Measurements from ENCODE around the gene MIGA2.
"Not testable (repeated sequence)": the region's sequence is repeated elsewhere in the genome, so short reads cannot be mapped to it uniquely, and the experiment has no call there.

MIGA2 gene

GRCh38 chr9:129102095-129102525 is 65.7 kb downstream of the MIGA2 start:
- no peak for ATAC-seq
- DNase-seq = no peak

DNA sequence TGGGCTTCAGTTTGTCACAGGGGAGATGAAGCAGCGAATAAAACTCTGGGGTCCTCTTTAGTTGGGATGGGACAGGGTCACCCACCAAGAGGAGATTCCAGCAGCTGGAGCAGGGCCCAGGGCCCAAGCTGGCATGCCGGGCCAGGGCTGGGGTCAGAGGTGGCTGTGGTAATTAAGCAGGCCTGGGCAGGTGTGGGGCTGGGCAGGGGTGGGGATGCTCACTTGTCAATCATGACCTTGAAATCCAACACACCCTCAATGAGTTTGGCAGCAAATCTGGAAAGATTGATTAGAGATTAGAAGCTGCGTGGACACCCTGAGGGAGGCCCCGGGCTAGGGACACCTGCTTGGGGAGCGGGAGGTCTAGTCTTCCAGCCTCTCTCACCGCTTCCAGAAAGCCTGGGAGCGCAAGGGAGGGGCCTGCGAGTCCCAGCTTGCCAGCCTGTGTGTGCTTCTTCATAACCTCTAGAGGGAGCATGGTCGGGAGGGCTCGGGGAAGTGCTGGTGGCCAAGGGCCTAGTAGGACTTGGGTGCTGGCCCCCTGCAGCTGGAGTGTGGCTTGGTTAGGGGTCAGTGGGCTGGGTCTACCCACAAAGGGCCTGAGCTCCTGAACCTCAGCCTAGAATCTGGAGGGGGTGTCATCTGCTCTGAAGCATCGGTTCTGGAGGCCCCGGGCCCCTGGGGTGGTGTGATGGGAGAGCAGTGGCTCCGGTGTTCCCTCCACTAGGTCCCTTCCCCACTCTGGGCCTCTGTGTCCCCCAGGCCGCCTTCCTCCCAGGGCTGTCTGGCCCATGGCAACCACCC is 66.6 kb downstream of the MIGA2 start:
- no peak for ATAC-seq
- peak; percentile 30 for DNase-seq

GRCh38 chr9:129103595-129103965 is 67.2 kb downstream of the MIGA2 start:
- ATAC-seq (no peak), DNase-seq (no peak)

- DNase-seq = no peak
Measured at GRCh38 chr9:129104051-129104450, 67.6 kb downstream of the MIGA2 start.

GRCh38 chr9:129105857-129106694 is 69.7 kb downstream of the MIGA2 start:
- DNase-seq (no peak), ATAC-seq (no peak)

More at GRCh38 chr9:129104051-129104450, 67.6 kb downstream of the MIGA2 start:
- ATAC-seq = no peak

DNA sequence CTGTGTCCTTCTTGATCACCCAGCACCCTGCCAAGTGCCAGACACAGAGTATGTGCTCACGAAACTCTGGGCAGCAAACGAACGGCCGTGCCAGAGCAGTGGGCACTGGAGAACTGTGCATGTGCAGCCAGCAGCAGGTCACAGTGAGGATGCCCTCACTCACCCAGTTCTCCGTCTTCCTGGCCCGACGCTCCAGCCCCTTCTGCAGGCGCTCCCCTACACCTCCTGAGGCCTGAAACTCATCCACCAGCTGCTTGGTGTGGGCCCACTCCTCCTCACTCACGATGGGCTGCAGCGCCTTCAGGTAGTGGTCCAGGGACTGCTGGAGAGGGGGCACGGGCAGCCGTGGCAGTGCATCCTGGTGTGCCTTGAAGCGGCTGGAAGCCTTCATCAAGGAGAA is 71.2 kb downstream of the MIGA2 start:
- no peak for ATAC-seq

GRCh38 chr9:129108083-129108804 is 71.8 kb downstream of the MIGA2 start:
- DNase-seq (no peak), ATAC-seq (no peak)

More for the DNA sequence above, 71.2 kb downstream of the MIGA2 start:
- DNase-seq = no peak

- DNase-seq = no peak
Measured at GRCh38 chr9:129108805-129109536, 72.5 kb downstream of the MIGA2 start.

DNA sequence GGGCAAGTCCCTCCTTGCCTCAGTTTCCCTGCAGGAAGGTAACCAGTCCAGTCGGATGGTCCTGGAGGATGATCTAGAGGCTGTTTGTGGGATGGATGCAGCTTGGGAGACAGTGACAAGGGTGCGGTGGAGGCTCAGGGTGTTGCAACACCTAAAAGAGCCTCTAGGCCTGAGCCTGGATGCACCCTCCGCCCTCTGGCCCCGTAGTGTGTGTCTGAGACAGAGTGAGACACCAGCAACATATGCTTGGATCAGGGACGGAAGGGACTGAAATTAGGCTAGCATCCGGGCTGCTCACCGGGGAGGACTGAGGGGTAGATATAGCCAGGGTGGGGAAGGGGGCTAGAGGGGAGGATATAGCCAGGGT is 73.1 kb downstream of the MIGA2 start:
- DNase-seq = peak; percentile 31

More at GRCh38 chr9:129108805-129109536, 72.5 kb downstream of the MIGA2 start:
- ATAC-seq = no peak

GRCh38 chr9:129109952-129110739 is 73.7 kb downstream of the MIGA2 start:
- ATAC-seq (no peak), DNase-seq (no peak)

More for the DNA sequence above, 73.1 kb downstream of the MIGA2 start:
- no peak for ATAC-seq

DNA sequence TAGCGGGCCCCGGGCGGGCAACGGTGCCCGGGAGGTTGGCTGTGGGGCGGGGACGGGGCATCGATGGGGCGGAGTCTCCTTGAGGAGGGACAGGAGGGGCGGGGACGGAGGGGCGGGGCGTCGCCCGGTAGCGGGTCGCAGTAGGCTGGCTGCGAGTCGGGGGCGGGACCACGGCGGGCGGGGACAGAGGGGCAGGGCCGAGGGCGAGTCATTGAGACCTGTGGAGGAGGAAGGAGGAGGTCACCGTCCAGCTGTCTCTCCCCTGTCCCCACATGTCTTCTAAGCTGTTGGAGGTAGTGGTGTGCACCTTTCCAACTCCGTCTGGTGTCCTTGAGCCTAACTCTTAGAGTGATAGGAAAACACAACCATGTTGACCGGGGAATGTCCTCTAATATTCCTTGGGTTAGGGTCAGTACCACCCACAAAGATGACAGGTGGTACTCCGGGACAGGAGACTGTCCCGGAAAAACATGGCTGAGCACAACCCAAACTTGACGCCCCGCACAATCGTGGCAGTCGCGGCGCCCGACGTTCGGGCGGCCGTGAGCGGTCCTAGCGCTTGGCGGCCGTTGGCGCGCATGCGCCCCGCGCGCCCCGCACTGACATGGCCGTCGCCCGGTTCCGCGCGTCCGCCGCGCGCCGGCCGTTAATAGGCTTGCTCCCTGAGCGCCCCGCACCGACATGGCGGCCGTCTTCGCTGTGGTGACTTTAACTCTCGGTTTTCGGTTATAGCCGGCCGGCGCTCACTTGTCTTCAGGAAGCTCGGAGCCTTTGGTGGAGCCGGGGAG is 74.5 kb downstream of the MIGA2 start, which contains the start of the genes CRAT and PTPA:
TSS of gene CRAT (minus strand) at position 54 of the 788 bp plus-strand sequence. CDS start 284 bp downstream, outside the sequence.
TSS of gene PTPA (plus strand) at position 676 of the 788 bp plus-strand sequence. CDS start 186 bp downstream, outside the sequence.
- DNase-seq (peak; percentile 98), ATAC-seq (peak; percentile 90)

DNA sequence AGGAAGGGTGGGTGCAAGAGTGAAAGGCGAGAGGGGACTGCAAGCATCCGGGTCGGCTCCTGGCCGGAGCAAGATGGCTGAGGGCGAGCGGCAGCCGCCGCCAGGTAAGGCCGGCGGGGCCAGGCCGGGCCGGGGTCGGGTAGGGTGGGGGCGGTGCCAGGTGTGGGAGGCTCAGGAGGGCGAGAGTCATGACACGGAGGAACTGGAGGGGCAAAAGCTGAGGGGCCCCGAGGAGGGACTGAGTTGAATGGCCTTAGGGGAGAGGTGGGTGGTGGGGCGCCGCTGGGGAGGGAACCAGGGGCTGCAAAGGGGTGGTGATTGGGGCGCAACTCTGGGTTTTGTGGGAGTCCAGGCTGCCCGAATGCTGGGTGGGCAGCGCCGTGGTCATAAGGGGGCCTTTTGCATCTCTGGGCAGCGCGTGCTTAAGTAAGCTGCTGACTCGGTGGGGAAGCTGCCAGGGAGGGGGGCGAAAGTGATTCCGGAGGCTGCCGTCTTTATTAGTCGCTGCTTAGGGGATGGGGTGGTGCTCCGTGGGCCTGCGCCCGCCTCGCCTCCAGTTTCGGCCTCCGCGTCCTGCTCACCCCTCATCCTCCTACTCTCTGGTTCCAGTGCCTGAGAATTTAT is 75.2 kb downstream of the MIGA2 start:
- ATAC-seq (peak; percentile 8), DNase-seq (peak; percentile 35)

DNA sequence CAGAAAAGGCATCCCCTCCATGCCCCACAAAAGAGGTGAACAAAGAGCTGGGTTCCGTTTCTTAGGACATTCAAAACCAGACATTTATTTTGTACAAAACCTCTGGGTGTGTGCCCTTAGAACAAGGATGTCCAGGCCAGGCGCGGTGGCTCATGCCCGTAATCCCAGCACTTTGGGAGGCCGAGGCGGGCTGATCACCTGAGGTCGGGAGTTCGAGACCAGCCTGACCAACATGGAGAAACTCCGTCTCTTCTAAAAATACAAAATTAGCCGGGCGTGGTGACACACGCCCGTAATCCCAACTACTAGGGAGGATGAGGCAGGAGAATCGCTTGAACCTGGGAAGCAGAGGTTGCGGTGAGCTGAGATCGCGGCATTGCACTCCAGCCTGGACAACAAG is 76.1 kb downstream of the MIGA2 start:
- not testable (repeated sequence) for DNase-seq, ATAC-seq

- DNase-seq (no peak), ATAC-seq (no peak)
Measured at GRCh38 chr9:129113645-129114304, 77.3 kb downstream of the MIGA2 start.

- no peak for DNase-seq
- no peak for ATAC-seq
Measured at GRCh38 chr9:129118799-129119198, 82.4 kb downstream of the MIGA2 start.

GRCh38 chr9:129121483-129121882 is 85.1 kb downstream of the MIGA2 start:
- ATAC-seq (no peak), DNase-seq (no peak)
